Gastroesophageal sphincter (tissue), 3 donors: ENCODE results near the gene RBP3.

Source experiments
- POLR2A ChIP-seq, 2 donors: fragments of 450-650 bp; IDR thresholded peaks; one replicate each; pipeline ENCODE4 v1.6.1; 2017; ENCODE audit warnings: antibody characterized with exemption in 2 of 2, mild to moderate bottlenecking in 2 of 2, moderate library complexity in 1 of 2
- TF ChIP-seq, protein P1 (sequence below), 4 experiments: fragments of 200-600 bp in 2 of 4; fragments of 450-650 bp in 2 of 4; sonication (generic) in 1 of 4; IDR thresholded peaks; one replicate each; pipeline ENCODE4 v1.5.1; 2017 to 2019; ENCODE audit warnings: antibody characterized with exemption in 4 of 4, mild to moderate bottlenecking in 2 of 4, moderate library complexity in 2 of 4

GRCh38 chr10:47340608-47341170, 7.5 kb upstream of the RBP3 start:
- TF ChIP-seq, protein P1, sequence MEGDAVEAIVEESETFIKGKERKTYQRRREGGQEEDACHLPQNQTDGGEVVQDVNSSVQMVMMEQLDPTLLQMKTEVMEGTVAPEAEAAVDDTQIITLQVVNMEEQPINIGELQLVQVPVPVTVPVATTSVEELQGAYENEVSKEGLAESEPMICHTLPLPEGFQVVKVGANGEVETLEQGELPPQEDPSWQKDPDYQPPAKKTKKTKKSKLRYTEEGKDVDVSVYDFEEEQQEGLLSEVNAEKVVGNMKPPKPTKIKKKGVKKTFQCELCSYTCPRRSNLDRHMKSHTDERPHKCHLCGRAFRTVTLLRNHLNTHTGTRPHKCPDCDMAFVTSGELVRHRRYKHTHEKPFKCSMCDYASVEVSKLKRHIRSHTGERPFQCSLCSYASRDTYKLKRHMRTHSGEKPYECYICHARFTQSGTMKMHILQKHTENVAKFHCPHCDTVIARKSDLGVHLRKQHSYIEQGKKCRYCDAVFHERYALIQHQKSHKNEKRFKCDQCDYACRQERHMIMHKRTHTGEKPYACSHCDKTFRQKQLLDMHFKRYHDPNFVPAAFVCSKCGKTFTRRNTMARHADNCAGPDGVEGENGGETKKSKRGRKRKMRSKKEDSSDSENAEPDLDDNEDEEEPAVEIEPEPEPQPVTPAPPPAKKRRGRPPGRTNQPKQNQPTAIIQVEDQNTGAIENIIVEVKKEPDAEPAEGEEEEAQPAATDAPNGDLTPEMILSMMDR (IDR thresholded peaks at IDR 0.05) = peak; percentile 66 to 91 (median 77)
- no peak for TF ChIP-seq POLR2A (IDR thresholded peaks at IDR 0.05)
